ENCODE measurements around the gene SLC12A4.
A peak's percentile ranks its signal among the peaks of the same experiment; 100 is the strongest.

- TF ChIP-seq, protein P1, sequence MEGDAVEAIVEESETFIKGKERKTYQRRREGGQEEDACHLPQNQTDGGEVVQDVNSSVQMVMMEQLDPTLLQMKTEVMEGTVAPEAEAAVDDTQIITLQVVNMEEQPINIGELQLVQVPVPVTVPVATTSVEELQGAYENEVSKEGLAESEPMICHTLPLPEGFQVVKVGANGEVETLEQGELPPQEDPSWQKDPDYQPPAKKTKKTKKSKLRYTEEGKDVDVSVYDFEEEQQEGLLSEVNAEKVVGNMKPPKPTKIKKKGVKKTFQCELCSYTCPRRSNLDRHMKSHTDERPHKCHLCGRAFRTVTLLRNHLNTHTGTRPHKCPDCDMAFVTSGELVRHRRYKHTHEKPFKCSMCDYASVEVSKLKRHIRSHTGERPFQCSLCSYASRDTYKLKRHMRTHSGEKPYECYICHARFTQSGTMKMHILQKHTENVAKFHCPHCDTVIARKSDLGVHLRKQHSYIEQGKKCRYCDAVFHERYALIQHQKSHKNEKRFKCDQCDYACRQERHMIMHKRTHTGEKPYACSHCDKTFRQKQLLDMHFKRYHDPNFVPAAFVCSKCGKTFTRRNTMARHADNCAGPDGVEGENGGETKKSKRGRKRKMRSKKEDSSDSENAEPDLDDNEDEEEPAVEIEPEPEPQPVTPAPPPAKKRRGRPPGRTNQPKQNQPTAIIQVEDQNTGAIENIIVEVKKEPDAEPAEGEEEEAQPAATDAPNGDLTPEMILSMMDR (IDR thresholded peaks at IDR 0.05), result peak; percentile 96 to 99 (median 97)
- peak in 1 of 2 donors; percentile 35 for TF ChIP-seq POLR2A (IDR thresholded peaks at IDR 0.05)
Measured at GRCh38 chr16:67993207-67994039, 25.0 kb upstream of the SLC12A4 start.

Data from uterus (tissue), 2 donors.